NCI-H460 (cell line): ENCODE data around the gene TPD52L1. TPM values are rescaled to one million over a fixed set of nuclear protein-coding genes. Genes with fewer than 3 reads are reported as not detected.
"Not testable (repeated sequence)": the region's sequence is repeated elsewhere in the genome, so short reads cannot be mapped to it uniquely, and the experiment has no call there.

Source experiments
- DNase-seq: peaks from one replicate; pipeline ENCODE4 v3.0.0-alpha.2; 2016; ENCODE audit warnings: low read depth; ENCODE audit errors: extremely low read depth
- polyA plus RNA-seq: library from polyadenylated mRNA; depleted of rRNA; stranded (reverse); fragments of >200 nt; gene quantifications from 2 replicates; pipeline ENCODE4 v1.2.3, GENCODE V29; 2014; cell fraction: nucleus; rRNA removed
- total RNA-seq: library from RNA; depleted of rRNA; stranded (reverse); fragments of >200 nt; shearing (Covaris generic); gene quantifications from 2 replicates; pipeline ENCODE4 v1.2.3, GENCODE V29; 2014; rRNA removed

The TPD52L1 gene
- total RNA-seq = 96.1 and 107 TPM in 2 replicates
- 108 and 143 TPM in 2 replicates for polyA plus RNA-seq

GRCh38 chr6:125153391-125154117 is at the start of gene TPD52L1:
TSS of gene TPD52L1 (plus strand) at chr6:125153773. CDS start at chr6:125153952, 179 bp downstream.
- DNase-seq = peak; percentile 68

GRCh38 chr6:125104425-125104824 is 49.1 kb upstream of the TPD52L1 start:
- DNase-seq = no peak

DNA sequence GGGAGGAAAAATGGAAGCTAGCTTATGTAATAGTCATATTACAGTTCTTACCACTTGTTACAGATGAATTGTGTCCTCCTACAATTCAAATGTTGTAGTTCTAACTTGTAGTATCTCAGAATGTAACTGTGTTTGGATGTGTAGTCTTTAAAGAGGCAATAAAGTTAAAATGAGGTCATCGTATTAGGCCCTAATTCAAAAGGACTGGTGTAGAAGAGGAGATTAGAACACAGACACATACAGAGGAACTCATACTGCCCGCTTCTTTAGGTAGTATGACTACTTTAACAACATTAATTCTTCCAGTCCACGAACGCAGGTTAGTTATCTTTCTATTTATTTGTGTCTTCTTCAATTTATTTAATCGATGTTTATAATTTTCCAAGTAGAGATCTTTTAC is 46.5 kb upstream of the TPD52L1 start:
- no peak for DNase-seq

DNA sequence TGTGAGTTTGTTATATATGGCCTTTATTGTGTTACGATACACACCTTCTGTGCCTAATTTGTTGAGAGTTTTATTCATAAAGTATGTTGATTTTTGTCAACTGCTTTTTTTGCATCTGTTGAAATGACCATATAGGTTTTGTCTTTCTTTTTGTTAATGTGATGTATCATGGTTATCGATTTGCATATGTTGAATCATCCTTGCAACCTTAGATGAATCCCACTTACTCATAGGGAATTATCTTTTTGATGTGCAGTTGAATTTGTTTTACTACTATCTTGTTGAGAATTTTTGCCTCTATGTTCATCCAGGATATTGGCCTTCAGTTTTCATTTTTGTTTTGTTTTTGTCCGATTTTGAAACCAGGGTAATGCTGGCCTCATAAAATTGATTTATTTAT is 45.7 kb upstream of the TPD52L1 start:
- no peak for DNase-seq

GRCh38 chr6:125110056-125110455 is 43.5 kb upstream of the TPD52L1 start:
- no peak for DNase-seq

DNA sequence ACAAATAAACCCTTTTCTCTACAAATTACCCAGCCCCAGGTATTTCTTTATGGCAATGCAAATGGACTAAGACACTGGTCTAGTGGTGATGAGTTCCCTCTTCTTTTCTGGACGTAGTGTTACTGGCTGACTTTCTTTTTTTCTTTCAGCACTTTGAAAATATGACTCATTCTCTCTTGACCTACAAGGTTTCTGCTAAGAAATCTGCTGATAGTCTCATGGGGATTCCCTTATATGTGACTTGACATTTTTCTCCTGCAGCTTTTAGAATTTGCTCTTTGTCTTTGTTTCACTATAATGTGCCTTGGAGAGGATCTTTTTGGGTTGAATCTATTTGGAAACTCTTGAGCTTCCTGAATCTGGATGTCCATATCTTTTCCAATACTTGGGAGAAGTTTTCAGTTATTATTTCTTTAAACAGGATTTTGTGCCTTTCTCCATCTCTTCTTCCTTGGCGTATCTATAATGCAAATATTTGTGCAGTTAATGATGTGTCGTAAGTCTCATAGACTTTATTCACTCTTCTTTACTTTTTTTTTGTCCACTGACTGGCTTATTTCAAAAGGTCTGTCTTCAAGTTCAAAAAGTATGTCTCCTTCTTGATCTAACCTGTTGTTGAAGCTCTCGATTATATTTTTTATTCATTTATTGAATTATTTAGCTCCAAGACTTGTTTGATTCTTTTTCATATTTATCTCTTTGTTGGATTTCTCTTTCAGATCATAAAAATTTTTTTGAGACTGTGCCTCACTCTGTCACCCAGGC is 42.2 kb upstream of the TPD52L1 start:
- DNase-seq = no peak

- no peak for DNase-seq
These were observed 40.6 kb upstream of the TPD52L1 start for GRCh38 chr6:125112934-125113333.

DNA sequence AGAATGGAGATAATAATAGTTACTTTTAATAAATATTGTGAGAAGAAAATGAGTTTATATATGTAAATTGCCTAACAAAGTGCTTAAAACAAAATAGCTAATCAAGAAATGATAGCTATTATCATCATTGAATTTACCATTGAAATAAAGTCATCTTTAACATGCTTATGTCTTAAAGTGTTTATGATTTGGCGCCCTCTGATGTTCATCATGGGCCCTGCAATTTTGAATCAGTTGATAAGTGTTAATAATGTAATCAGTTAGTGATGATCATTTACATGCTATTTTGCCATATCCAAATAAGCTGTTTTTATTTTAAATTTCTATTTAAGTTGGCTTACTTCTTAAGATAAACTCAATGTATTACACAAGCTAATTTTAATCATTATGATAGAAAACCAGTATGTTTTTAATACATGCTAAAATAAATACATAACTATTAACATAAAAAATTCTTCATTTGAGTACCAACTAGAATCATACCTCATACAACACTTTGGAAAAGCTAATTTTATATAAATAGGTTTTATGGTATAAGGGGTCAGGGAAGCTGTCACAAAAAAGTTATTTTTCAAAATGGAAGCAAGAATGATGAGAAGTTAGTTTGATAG is 39.2 kb upstream of the TPD52L1 start:
- DNase-seq = peak; percentile 39

DNA sequence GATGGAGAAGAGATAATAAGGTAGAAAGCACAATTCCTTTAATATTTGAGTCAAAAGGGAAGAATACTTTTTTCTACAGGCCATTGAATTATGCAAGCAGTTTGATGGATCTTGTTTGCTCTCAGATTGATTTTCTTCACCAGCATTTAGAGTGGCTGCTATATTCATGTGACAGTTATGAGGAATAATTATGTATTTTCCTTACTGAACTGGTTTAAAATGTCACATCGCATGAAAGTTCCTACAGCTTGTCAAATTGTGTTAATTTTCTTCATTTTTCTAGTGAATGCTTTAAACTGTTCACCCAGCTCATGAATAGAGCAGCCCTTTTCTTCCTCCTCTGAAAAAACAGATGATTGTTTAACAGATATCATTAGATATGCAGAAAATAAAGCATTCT is 37.4 kb upstream of the TPD52L1 start:
- no peak for DNase-seq

GRCh38 chr6:125116710-125117109 is 36.9 kb upstream of the TPD52L1 start:
- no peak for DNase-seq

GRCh38 chr6:125117818-125118217 is 35.8 kb upstream of the TPD52L1 start:
- DNase-seq = peak; percentile 54

- DNase-seq = no peak
These were observed 33.5 kb upstream of the TPD52L1 start for GRCh38 chr6:125120054-125120590.

DNA sequence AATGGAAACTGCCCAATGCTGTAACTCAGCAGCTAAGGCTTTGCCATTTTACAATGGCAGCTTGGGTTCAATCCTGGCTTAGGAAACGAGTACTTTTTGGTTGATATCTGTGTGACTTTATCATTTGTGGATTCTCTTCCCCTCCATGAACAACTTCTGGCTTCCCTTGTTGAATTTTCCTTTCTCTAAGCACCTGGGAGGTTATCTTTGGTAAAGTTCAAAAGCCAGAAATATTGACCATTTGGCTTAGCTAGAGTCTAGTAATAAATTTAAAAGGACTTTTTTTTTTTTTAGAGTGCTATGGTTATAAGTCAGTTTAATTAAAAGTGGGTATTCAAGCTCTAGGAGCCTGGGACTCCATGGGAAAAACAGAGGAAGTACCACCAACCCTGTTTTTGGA is 31.7 kb upstream of the TPD52L1 start:
- no peak for DNase-seq

- DNase-seq = no peak
These were observed 30.5 kb upstream of the TPD52L1 start for GRCh38 chr6:125123051-125123450.

DNA sequence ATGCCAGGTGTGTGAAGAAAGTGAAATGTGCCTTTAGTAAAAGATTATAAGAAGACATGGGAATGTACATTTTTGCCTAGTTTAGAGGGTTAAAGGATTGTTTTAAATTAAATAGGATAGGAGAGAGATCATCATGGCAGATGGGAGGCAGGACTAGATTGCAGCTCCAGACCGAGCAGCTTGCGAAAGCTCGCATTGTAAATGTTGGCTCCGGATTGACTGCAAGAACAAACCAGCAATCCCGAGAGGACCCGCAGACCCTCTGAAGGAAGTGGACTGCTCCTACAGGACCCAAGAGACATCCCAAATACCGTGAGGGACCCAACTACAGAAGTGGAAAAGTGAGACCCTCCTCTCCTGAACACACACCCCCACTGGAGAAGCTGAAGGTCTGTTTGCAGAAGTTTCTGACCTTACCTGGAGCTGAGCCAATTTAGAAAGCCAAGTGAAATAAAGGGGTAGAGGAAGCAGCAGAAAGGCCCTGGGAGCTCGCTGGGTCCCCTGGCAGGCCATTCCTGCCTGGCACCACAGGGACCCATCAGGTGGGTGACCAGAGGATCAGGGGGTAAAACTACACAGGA is 30.0 kb upstream of the TPD52L1 start:
- no peak for DNase-seq

GRCh38 chr6:125124049-125124669 is 29.4 kb upstream of the TPD52L1 start:
- DNase-seq = no peak

- DNase-seq = not testable (repeated sequence)
These were observed 27.7 kb upstream of the TPD52L1 start for GRCh38 chr6:125125856-125126255.

DNA sequence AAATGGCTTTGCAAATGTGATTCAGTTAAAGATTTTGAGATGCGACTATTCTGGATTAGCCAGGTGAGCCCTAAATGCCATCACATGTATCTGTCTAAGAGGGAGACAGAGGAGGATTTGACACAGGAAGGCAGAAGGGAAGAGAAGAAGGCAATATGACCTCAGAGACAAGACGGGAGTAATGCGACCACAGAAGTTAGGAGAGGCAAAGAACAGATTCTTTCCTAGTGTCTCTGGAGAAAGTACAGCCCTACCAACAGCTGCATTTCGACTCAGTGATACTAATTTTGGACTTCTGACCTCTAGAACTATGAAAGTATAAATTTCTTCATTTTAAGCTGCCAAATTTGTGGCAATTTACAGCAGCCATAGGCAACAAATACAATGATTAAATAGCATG is 24.2 kb upstream of the TPD52L1 start:
- no peak for DNase-seq

- DNase-seq = no peak
These were observed 21.5 kb upstream of the TPD52L1 start for GRCh38 chr6:125132058-125132457.

- DNase-seq = no peak
These were observed 17.2 kb upstream of the TPD52L1 start for GRCh38 chr6:125136378-125136777.
